ENCODE data around the gene RPL12. TPM values are rescaled to one million over a fixed set of nuclear protein-coding genes. Genes with fewer than 3 reads are reported as not detected.
A peak's percentile ranks its signal among the peaks of the same experiment; 100 is the strongest.

Gene RPL12
- total and polyA plus RNA-seq, 9 of the 15 experiments (the other 6 are each of a cell fraction or from before 2014, with no cell fraction given), result 1,614 to 4,558 (median 2,531) TPM

DNA sequence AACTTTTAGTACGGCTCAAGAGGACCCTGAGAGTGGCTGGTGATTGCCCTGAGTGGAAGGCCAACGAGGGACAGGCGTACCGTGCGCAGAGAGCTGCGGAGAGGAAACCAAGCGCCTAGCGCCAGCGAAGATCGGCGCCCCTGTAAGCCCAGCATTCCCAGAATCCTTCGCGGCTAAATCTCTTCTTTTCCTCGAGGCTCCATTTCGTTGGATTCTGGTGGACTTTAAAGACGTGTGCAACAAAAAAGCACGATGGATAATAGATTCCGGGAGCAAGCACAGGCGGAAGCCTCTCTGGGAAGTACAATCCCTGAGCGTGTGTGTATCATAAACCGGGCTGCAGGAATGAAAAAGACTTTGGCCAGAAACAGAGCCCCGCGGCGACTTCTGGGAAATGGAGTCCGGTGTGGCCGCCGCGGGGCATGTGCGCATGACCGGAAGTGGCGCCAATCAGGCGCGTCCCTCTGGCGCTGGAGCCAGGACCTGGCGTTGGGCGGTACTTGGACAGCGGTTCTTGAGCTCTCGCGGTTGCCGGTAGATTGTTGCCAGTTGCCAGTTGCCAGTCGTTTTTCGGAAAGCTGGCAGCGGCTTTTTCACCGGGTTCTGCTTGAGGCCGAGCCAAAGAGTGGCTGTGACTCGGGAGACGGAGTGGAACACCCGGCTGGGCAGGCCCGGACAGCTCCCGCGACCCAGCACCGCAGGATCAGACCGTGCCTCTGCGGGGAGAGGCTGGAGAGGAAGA is 27.1 kb downstream of the RPL12 start, which contains the start of gene ZNF79 (continued):
- TF ChIP-seq, protein P1, sequence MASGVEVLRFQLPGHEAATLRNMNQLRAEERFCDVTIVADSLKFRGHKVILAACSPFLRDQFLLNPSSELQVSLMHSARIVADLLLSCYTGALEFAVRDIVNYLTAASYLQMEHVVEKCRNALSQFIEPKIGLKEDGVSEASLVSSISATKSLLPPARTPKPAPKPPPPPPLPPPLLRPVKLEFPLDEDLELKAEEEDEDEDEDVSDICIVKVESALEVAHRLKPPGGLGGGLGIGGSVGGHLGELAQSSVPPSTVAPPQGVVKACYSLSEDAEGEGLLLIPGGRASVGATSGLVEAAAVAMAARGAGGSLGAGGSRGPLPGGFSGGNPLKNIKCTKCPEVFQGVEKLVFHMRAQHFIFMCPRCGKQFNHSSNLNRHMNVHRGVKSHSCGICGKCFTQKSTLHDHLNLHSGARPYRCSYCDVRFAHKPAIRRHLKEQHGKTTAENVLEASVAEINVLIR (CRISPR knock-in tag; IDR thresholded peaks at IDR 0.05), result peak; percentile 94
- TF ChIP-seq, protein P2, sequence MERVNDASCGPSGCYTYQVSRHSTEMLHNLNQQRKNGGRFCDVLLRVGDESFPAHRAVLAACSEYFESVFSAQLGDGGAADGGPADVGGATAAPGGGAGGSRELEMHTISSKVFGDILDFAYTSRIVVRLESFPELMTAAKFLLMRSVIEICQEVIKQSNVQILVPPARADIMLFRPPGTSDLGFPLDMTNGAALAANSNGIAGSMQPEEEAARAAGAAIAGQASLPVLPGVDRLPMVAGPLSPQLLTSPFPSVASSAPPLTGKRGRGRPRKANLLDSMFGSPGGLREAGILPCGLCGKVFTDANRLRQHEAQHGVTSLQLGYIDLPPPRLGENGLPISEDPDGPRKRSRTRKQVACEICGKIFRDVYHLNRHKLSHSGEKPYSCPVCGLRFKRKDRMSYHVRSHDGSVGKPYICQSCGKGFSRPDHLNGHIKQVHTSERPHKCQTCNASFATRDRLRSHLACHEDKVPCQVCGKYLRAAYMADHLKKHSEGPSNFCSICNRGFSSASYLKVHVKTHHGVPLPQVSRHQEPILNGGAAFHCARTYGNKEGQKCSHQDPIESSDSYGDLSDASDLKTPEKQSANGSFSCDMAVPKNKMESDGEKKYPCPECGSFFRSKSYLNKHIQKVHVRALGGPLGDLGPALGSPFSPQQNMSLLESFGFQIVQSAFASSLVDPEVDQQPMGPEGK (CRISPR knock-in tag; IDR thresholded peaks at IDR 0.05; ENCODE audit: borderline replicate concordance), result no peak
- TF ChIP-seq ZNF197 (CRISPR knock-in tag; IDR thresholded peaks at IDR 0.05; ENCODE audit: low read depth), result peak; percentile 61; the same call in 1 of the 2 replicates
- TF ChIP-seq SIX5 (IDR thresholded peaks at IDR 0.05; ENCODE audit: borderline replicate concordance in 1 of 2, insufficient read depth in 1 of 2, low read depth in 1 of 2, low read length in 2 of 2), result peak; percentile 58 to 62; a peak in 3 of 4 replicates
- no peak for TF ChIP-seq ZKSCAN3 (CRISPR knock-in tag; IDR thresholded peaks at IDR 0.05)
- TF ChIP-seq, protein P3, sequence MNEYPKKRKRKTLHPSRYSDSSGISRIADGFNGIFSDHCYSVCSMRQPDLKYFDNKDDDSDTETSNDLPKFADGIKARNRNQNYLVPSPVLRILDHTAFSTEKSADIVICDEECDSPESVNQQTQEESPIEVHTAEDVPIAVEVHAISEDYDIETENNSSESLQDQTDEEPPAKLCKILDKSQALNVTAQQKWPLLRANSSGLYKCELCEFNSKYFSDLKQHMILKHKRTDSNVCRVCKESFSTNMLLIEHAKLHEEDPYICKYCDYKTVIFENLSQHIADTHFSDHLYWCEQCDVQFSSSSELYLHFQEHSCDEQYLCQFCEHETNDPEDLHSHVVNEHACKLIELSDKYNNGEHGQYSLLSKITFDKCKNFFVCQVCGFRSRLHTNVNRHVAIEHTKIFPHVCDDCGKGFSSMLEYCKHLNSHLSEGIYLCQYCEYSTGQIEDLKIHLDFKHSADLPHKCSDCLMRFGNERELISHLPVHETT (CRISPR knock-in tag; conservative IDR thresholded peaks at IDR 0.05 in 1 of 2, IDR thresholded peaks at IDR 0.05 in 1 of 2), result peak in 1 of 2 experiments; percentile 88; a peak in 2 of 4 replicates
- peak; percentile 97 for TF ChIP-seq GABPA (tag; conservative IDR thresholded peaks at IDR 0.05; ENCODE audit: low read depth)
- TF ChIP-seq PYGO2 (tag; IDR thresholded peaks at IDR 0.05), result peak; percentile 56; the same call in 1 of the 2 replicates
- TF ChIP-seq TFAM (CRISPR knock-in tag; conservative IDR thresholded peaks at IDR 0.05), result no peak
- peak; percentile 78 for TF ChIP-seq SUPT5H (IDR thresholded peaks at IDR 0.05)
- peak; percentile 72 for TF ChIP-seq TAF1 (IDR thresholded peaks at IDR 0.05; ENCODE audit: control insufficient read depth, extremely low read depth, insufficient read depth, low read length, severe bottlenecking)
- peak; percentile 88 for TF ChIP-seq POLR2G (IDR thresholded peaks at IDR 0.05; ENCODE audit: low read depth, low read length)
- TF ChIP-seq, protein P4, sequence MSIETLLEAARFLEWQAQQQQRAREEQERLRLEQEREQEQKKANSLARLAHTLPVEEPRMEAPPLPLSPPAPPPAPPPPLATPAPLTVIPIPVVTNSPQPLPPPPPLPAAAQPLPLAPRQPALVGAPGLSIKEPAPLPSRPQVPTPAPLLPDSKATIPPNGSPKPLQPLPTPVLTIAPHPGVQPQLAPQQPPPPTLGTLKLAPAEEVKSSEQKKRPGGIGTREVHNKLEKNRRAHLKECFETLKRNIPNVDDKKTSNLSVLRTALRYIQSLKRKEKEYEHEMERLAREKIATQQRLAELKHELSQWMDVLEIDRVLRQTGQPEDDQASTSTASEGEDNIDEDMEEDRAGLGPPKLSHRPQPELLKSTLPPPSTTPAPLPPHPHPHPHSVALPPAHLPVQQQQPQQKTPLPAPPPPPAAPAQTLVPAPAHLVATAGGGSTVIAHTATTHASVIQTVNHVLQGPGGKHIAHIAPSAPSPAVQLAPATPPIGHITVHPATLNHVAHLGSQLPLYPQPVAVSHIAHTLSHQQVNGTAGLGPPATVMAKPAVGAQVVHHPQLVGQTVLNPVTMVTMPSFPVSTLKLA (conservative IDR thresholded peaks at IDR 0.05), result peak; percentile 81 to 88
- peak; percentile 72 for TF ChIP-seq EP400 (IDR thresholded peaks at IDR 0.05)
- TF ChIP-seq KLF16 (IDR thresholded peaks at IDR 0.05), result no peak
- TF ChIP-seq CHD2 (IDR thresholded peaks at IDR 0.05; ENCODE audit: low read depth, low read length), result peak; percentile 77
- peak; percentile 99 for TF ChIP-seq GABPB1 (CRISPR knock-in tag; IDR thresholded peaks at IDR 0.05)
- TF ChIP-seq ZNF695 (CRISPR knock-in tag; IDR thresholded peaks at IDR 0.05), result no peak
- TF ChIP-seq, protein P5, sequence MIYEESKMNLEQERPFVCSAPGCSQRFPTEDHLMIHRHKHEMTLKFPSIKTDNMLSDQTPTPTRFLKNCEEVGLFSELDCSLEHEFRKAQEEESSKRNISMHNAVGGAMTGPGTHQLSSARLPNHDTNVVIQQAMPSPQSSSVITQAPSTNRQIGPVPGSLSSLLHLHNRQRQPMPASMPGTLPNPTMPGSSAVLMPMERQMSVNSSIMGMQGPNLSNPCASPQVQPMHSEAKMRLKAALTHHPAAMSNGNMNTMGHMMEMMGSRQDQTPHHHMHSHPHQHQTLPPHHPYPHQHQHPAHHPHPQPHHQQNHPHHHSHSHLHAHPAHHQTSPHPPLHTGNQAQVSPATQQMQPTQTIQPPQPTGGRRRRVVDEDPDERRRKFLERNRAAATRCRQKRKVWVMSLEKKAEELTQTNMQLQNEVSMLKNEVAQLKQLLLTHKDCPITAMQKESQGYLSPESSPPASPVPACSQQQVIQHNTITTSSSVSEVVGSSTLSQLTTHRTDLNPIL (CRISPR knock-in tag; IDR thresholded peaks at IDR 0.05), result no peak

Measured in K562 (cell line).